Fibroblast of the aortic adventitia (primary cell): ENCODE results near the gene ELAVL2. TPM values are rescaled to one million over a fixed set of nuclear protein-coding genes. Genes with fewer than 3 reads are reported as not detected.

Source experiments
- DNase-seq: peaks from one replicate; pipeline ENCODE4 v3.0.0-alpha.2; 2010; ENCODE audit warnings: low read depth
- H3K4me3 ChIP-seq: 2 replicates; pipeline ENCODE4 v1.5.1; 2011; ENCODE audit warnings: low read depth, mild to moderate bottlenecking, control low read depth, low read length, moderate library complexity
- CTCF ChIP-seq: IDR thresholded peaks from 2 replicates; pipeline ENCODE4 v1.5.1; 2011; ENCODE audit warnings: mild to moderate bottlenecking, low read length, control low read depth, inconsistent platforms; ENCODE audit not compliant: insufficient read depth
- total RNA-seq: library from RNA; depleted of rRNA; stranded (reverse); fragments of >200 nt; gene quantifications from 2 replicates; pipeline ENCODE4 v1.2.3, GENCODE V29; 2012; ENCODE audit warnings: low replicate concordance

Gene ELAVL2
- total RNA-seq, 1 donor, result 0.81 TPM

DNA sequence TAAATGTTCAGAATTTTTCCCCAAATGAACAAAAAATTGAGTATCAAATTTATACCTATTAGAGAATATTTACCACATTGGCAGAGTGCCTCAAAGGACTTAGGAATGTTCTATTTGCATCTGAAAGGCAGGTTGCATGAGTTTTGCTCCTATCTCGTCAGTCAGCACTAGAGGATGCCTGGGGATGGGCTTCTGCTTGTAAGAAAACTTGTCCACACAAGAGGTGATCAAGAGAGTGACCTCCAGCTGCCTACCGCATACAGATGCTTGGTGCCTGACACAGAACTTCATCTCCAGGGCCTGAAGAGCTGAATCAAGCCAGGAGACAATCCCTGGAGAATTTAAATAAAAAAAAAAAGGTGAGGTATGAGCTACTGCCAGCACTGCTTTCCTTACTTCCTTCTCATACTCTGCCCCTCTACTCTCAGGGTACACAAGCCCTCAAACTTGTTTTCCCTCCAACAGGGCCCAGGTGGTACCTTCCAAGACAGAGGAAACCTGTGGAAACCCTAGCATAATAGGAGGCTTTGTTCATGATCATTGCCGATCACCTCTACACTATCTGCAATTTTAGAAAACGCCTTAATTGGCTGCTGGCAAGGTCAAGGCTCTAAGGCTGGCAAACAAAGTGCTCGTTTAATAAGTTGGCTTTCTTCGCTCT, 166.6 kb downstream of the ELAVL2 start:
- DNase-seq, result no peak
- TF ChIP-seq CTCF, result no peak

GRCh38 chr9:23658376-23659258, 167.4 kb downstream of the ELAVL2 start:
- no peak overlapping the region for H3K4me3 ChIP-seq

More for the DNA sequence above, 166.6 kb downstream of the ELAVL2 start:
- H3K4me3 ChIP-seq, result no peak overlapping the region

GRCh38 chr9:23651051-23651450, 175.0 kb downstream of the ELAVL2 start:
- no peak overlapping the region for H3K4me3 ChIP-seq
- DNase-seq, result no peak
- no peak for TF ChIP-seq CTCF

More at GRCh38 chr9:23658376-23659258, 167.4 kb downstream of the ELAVL2 start:
- DNase-seq, result no peak
- no peak for TF ChIP-seq CTCF

DNA sequence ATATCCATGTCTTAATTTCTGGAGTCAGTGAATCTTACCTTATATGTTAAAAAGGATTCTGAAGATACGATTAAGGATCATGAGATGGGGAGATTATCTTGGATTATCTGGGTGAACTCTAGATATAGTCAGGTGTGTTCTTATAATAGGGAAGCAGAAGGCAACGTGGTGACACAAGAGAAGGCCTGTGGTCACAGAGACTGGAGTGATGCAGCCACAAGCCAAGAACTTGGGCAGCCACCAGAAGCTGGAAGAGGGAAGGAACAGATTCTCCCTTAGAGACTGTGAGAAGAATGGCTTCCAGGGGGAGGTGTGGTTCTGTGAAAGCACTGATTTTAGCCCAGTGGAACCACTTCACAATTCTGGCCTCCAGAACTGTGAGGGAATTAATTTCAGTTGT, 177.4 kb downstream of the ELAVL2 start:
- no peak for DNase-seq
- no peak for TF ChIP-seq CTCF

GRCh38 chr9:23644896-23645295, 181.1 kb downstream of the ELAVL2 start:
- DNase-seq, result no peak
- no peak for TF ChIP-seq CTCF
- no peak overlapping the region for H3K4me3 ChIP-seq

More for the DNA sequence above, 177.4 kb downstream of the ELAVL2 start:
- H3K4me3 ChIP-seq, result no peak overlapping the region

GRCh38 chr9:23644326-23644725, 181.7 kb downstream of the ELAVL2 start:
- DNase-seq, result no peak
- TF ChIP-seq CTCF, result no peak
- no peak overlapping the region for H3K4me3 ChIP-seq
